K562 (cell line): ENCODE data around the gene SEZ6L.

Experiments
- CAMTA2 ChIP-seq: fragments of 250-450 bp; sonication (Bioruptor Pico); conservative IDR thresholded peaks from 2 replicates; pipeline ENCODE4 v1.5.1; 2022
- SNRNP70 ChIP-seq: fragments of 200-400 bp; formaldehyde crosslinking; optimal IDR thresholded peaks from 2 replicates; pipeline ENCODE3; 2017; ENCODE audit warnings: low read depth, low read length
- ZNF668 ChIP-seq: fragments of 250-450 bp; sonication (Bioruptor Pico); IDR thresholded peaks from 2 replicates; pipeline ENCODE4 v1.8.0; 2022; ENCODE audit warnings: mild to moderate bottlenecking, inconsistent platforms
- TF ChIP-seq, protein P1 (sequence below), 2 experiments: fragments of 450-650 bp; formaldehyde crosslinking in 1 of 2; IDR thresholded peaks; 2 replicates each; pipeline versions ENCODE4 v1.4.0 to v1.6.1; 2014 to 2020; ENCODE audit warnings: mild to moderate bottlenecking in 2 of 2, borderline replicate concordance in 1 of 2, low read depth in 1 of 2
- TF ChIP-seq, protein P2 (sequence below): fragments of 250-450 bp; sonication (Bioruptor Pico); IDR thresholded peaks from 2 replicates; pipeline ENCODE4 v1.8.0; 2021; ENCODE audit warnings: mild to moderate bottlenecking, moderate library complexity

DNA sequence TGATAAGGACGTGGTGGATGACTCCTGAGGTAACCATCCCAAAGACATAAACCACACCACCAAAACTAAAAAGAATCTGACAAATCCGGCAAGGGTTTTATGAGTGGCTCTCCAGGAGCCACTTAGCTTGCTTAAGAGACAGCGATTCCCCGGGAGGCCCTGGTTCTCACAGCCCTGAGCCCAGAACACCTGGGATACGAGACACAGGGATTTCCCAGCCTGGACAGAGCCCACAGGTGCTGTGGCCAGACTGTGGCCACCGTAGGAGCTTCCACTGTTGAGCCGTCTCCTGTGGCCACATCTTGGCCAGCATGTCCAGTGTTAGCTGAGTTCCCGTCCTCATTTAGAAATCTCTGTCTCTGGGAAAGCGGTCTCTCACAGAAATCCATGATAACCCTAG lies 188.6 kb downstream of the SEZ6L start:
- TF ChIP-seq SNRNP70: no peak
- TF ChIP-seq ZNF668: no peak
- TF ChIP-seq, protein P1, sequence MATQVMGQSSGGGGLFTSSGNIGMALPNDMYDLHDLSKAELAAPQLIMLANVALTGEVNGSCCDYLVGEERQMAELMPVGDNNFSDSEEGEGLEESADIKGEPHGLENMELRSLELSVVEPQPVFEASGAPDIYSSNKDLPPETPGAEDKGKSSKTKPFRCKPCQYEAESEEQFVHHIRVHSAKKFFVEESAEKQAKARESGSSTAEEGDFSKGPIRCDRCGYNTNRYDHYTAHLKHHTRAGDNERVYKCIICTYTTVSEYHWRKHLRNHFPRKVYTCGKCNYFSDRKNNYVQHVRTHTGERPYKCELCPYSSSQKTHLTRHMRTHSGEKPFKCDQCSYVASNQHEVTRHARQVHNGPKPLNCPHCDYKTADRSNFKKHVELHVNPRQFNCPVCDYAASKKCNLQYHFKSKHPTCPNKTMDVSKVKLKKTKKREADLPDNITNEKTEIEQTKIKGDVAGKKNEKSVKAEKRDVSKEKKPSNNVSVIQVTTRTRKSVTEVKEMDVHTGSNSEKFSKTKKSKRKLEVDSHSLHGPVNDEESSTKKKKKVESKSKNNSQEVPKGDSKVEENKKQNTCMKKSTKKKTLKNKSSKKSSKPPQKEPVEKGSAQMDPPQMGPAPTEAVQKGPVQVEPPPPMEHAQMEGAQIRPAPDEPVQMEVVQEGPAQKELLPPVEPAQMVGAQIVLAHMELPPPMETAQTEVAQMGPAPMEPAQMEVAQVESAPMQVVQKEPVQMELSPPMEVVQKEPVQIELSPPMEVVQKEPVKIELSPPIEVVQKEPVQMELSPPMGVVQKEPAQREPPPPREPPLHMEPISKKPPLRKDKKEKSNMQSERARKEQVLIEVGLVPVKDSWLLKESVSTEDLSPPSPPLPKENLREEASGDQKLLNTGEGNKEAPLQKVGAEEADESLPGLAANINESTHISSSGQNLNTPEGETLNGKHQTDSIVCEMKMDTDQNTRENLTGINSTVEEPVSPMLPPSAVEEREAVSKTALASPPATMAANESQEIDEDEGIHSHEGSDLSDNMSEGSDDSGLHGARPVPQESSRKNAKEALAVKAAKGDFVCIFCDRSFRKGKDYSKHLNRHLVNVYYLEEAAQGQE (IDR thresholded peaks at IDR 0.05; ENCODE audit: borderline replicate concordance): no peak
- TF ChIP-seq, protein P1 (CRISPR knock-in tag; IDR thresholded peaks at IDR 0.05; ENCODE audit: low read depth): no peak
- TF ChIP-seq, protein P2, sequence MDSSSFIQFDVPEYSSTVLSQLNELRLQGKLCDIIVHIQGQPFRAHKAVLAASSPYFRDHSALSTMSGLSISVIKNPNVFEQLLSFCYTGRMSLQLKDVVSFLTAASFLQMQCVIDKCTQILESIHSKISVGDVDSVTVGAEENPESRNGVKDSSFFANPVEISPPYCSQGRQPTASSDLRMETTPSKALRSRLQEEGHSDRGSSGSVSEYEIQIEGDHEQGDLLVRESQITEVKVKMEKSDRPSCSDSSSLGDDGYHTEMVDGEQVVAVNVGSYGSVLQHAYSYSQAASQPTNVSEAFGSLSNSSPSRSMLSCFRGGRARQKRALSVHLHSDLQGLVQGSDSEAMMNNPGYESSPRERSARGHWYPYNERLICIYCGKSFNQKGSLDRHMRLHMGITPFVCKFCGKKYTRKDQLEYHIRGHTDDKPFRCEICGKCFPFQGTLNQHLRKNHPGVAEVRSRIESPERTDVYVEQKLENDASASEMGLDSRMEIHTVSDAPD (CRISPR knock-in tag): no peak
- TF ChIP-seq CAMTA2 (CRISPR knock-in tag): no peak
